GM19455 (cell line): ENCODE data around the gene BASP1.

Experiments
- ATAC-seq: cut with Tn5 transposase; IDR thresholded peaks from one replicate; pipeline ENCODE4 v1.9.1; 2021; ENCODE audit not compliant: unreplicated experiment

BASP1 gene, protein sequence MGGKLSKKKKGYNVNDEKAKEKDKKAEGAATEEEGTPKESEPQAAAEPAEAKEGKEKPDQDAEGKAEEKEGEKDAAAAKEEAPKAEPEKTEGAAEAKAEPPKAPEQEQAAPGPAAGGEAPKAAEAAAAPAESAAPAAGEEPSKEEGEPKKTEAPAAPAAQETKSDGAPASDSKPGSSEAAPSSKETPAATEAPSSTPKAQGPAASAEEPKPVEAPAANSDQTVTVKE

GRCh38 chr5:17217493-17218352 lies at the start of gene BASP1:
Gene BASP1, plus strand, starts transcription at chr5:17217631. Its CDS starts 57,586 bp downstream, at chr5:17275217.
- ATAC-seq, result peak; percentile 37

- ATAC-seq, result no peak
Measured at GRCh38 chr5:17169507-17169906, 47.9 kb upstream of the BASP1 start.

DNA sequence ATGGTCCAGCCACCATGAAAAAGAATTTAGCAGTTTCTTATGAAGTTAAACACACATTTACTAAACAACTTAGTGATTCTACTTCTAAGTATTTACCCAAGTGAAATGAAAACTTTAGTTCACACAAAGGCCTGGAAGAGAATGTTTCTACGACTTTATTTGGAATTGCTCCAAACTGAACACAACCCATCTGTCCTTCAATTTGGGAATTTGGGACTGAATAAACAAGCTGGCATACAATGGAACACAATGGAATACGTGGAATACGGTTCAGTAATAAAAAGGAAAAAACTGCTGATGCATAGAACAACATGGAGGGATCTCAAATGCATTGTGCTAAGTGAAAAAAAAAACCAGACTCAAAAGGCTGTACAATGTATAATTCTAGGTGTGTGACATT lies 44.6 kb upstream of the BASP1 start:
- ATAC-seq, result no peak

GRCh38 chr5:17174965-17175364 lies 42.5 kb upstream of the BASP1 start:
- ATAC-seq, result no peak

GRCh38 chr5:17177501-17178372 lies 39.7 kb upstream of the BASP1 start:
- ATAC-seq, result no peak

- ATAC-seq, result no peak
Measured at GRCh38 chr5:17178373-17178675, 39.1 kb upstream of the BASP1 start.

- no peak for ATAC-seq
Measured at GRCh38 chr5:17180330-17180843, 37.0 kb upstream of the BASP1 start.

- ATAC-seq, result no peak
Measured at GRCh38 chr5:17180864-17181723, 36.3 kb upstream of the BASP1 start.

GRCh38 chr5:17182494-17182893 lies 34.9 kb upstream of the BASP1 start:
- ATAC-seq, result no peak

GRCh38 chr5:17182981-17183380 lies 34.5 kb upstream of the BASP1 start:
- no peak for ATAC-seq

- ATAC-seq, result no peak
Measured at GRCh38 chr5:17183831-17184230, 33.6 kb upstream of the BASP1 start.

GRCh38 chr5:17184588-17184987 lies 32.8 kb upstream of the BASP1 start:
- ATAC-seq, result no peak

GRCh38 chr5:17185349-17185748 lies 32.1 kb upstream of the BASP1 start:
- no peak for ATAC-seq

DNA sequence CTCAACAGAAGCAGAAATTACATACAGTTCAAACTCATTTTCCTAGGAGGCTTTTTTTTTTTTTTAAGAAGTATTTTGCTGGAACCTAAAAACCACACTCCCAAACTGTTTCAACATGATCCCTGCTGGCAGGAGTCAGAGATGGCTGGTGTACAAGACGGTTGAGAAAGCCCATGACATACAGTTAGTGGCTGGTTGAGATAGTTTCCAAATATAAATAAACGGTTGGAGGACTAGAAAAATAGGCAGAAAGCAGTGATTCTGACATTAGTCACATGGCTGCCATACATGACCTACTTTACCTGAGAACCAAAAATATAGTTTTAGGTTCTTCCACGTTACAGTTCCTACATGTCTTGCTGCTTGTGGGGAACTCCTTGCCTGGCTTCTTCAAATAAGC lies 31.7 kb upstream of the BASP1 start:
- ATAC-seq, result no peak

- ATAC-seq, result no peak
Measured at GRCh38 chr5:17186256-17186655, 31.2 kb upstream of the BASP1 start.

DNA sequence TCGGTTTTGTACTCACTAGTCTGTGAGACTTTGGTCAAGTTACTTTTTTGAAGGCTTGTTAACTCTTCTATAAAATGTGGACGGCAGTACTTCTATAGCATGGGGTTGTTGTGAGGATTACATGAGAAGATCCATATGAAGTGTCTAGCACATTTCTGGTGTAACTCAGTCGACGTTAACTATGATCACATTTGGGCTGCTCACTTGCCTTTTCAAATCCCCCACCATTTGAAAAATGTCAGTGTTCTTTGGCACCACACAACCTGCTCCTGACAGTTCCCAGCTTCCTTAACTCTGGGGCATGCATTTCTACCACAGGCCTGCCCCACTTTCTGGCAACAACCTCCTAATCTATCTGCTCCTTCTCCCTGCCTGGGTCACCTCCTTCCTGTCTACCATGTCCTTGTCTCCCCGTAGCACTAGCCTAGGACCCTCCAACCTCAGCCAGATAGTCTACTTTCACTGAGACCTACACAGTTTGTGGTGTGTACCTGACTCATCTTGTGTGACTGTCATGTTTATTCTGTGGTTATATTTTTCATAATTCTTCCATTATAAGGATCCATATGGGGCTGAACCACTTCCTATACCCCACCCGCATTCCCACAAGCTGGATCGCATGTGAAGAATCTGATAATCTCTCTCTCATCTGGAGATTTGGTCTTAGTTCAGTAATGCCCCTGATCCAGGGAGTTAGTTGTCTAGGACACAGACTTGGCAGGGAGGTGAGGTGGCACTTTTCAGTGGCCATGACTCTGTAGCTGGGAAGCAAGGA lies 30.2 kb upstream of the BASP1 start:
- no peak for ATAC-seq

DNA sequence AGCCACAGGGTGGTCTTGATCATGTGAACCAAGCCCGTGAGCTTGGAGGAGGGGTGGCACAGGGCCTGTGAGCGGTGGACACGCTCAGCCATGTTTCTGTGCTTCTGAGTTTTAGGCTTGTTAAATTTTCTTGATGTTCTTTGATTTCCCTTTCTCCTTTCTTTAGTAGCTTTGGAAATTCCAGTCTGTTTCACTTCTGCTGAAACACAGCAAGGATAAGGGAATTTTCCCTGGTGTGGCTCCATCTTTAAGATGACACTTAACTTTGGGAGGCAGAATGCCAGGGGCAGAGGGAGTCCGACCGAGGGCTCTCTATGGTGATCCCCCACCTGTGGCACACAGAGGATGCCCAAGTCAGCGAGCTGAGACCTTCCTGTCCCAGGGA lies 29.7 kb upstream of the BASP1 start:
- ATAC-seq, result no peak

- ATAC-seq, result no peak
Measured at GRCh38 chr5:17189381-17190036, 27.9 kb upstream of the BASP1 start.

DNA sequence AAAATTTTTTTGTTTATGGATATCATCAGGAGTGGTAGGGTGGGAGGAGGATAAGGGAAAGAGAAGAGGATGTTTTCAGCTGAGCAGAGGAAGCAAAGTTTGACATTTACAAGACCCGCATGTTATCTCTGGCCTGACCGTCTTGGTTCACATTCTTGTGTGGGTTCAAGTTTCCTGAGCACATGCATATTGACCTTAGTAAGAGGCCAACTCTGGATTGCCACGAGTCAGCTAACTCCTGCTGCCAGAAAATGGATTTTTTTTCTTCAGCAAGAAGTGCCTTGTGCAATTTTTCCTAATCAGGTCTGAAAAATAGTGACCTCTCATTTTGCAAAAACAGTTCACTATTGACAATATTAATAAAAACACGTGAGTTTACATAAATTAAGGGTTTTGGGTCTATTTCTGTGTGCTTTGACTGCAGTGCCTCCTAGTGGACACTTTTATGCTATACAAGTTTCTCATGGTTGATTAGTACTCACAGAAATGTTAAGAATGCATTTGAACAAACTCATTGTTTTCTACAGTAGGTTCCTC lies 27.1 kb upstream of the BASP1 start:
- ATAC-seq, result peak; percentile 58
